ENCODE results near the gene MATK.
A peak's percentile ranks its signal among the peaks of the same experiment; 100 is the strongest.

Gene MATK

GRCh38 chr19:3790209-3790734 is 4.1 kb upstream of the MATK start:
- no peak for DNase-seq (ENCODE audit: low read depth in 4 of 4, low spot score in 1 of 4)

DNA sequence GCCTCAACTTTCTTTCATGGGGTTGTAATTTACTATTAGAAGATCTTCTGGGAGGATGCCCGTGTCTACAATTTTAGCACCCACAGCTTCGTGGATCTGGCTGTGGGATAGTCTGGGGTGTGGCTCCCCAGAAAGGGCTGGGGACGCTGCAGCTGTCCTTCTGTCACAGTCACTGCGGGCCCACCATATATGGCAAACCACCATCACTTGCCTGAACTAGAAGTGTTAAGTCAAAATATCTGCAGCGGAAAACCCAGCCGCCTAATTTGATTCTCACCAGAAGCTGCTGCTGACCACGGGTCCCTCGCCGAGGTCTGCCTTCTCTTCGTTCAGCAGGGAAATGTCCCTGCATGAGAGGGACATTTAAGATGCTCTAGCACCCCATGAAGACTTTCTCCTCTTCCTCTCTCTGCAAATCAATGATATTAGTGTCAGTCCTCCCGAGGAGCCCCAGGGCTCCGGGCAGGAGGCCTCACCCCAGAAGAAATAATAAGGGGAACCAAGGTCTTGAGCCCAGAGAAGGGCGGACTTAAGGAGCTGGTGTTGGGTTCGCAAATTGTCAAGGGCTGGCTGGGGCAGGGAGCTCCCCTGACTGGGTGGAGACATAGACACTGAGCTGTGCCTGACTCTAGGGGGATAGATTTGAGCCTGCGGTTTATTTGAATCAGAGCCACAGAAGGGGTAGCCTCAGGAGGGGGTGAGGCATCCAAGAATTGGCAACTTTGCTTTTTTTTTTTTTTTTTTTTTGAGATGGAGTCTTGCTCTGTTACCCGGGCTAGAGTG is 3.0 kb upstream of the MATK start:
- DNase-seq (ENCODE audit: low read depth in 4 of 4, low spot score in 1 of 4): no peak

DNA sequence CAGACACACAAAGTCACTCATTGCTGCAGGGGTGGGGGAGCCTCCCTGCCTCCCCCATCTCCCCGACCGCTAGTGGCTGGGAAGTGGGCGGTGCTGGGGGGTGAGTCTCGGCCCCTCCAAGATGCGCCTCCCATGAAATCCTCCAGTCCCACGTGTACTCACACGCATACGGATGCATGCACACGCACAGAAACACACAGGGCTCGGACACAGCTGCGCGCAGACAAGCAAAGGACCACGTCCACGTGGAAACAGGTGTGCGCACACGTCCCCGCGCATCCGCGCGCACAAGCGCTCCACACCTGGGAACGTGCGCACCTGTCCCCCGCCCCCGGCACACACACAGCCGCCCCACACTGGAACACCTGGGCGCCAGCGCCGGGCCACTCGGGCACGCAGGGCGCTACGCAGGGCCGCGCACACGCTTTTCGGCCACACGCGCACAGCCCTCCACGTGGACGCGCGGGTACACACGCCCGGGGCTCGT is 687 bp downstream of the MATK start:
- DNase-seq (ENCODE audit: low read depth in 4 of 4, low spot score in 1 of 4): peak in 2 of 4 experiments; percentile 18 to 26

GRCh38 chr19:3784607-3785450 is 1.4 kb downstream of the MATK start:
- DNase-seq (ENCODE audit: low read depth in 4 of 4, low spot score in 1 of 4): no peak

DNA sequence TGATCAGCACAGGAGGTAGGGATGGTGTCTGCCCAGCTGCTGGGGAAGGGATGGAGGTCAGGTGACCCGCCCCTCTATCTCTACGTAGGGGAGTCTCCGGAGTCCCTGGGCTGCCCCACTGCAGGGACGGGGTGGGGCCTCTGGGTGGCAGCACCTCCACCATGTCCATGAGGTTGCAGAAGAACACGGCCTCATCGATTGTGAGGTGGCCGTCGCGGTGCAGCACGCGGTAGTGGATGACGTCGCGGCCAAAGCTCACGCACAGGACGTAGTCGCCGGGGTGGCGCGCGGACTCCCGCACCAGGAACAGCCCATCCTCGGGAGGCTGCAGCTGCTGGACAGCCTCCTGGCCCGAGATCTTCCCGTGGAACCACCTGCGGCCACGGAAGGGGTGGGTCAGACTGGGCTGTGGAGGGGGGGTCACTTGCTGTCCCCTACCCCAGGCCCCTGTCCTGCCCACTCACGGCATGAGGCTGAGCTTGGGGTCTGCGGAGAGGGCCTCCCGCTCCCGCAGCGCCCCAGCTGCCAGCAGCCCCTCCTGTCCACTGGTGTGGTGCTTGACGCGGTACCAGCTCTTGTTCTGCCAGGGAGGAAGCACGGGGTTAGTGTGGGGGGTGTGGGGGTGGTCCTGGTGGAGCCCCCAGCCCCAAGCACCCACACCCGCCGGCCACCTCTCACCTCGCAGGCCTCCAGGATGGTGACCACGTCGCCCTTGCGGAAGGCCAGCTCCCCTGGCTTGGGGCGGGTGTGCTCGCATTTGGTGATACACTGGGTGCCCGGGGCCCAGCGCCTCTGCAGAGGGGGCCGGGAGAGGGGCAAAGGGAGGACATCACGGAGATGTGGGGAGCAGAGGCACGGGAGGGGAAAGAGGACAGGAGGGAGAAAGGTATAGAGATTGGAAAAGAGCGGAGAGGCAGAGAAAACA is 2.3 kb downstream of the MATK start:
- DNase-seq (ENCODE audit: low read depth in 4 of 4, low spot score in 1 of 4): peak in 2 of 4 experiments; percentile 15 to 29

- no peak for DNase-seq (ENCODE audit: low read depth in 4 of 4, low spot score in 1 of 4)
Measured at GRCh38 chr19:3782903-3783302, 3.3 kb downstream of the MATK start.

DNA sequence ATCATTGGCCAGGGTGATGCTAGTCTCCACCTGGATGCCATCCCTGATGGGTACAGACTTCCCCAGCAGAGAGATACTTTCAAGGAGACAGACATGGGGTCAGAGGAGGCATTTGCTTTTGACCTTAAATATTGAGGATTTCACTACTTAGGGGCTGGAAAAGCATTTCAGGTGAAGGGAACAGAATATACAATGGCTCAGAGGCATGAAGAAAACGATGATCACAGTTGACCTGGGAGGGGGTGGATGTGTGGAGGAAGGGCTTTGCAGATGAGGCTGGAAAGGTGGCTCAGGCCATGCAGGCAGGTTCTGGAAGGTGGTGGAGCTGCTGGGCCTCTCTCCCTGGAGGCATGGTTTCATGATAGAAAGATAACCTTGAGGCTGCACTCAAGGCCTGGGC is 3.9 kb downstream of the MATK start:
- DNase-seq (ENCODE audit: low read depth in 4 of 4, low spot score in 1 of 4): no peak

GRCh38 chr19:3781603-3782002 is 4.6 kb downstream of the MATK start:
- no peak for DNase-seq (ENCODE audit: low read depth in 4 of 4, low spot score in 1 of 4)

- no peak for DNase-seq (ENCODE audit: low read depth in 4 of 4, low spot score in 1 of 4)
Measured at GRCh38 chr19:3780786-3781304, 5.3 kb downstream of the MATK start.

DNA sequence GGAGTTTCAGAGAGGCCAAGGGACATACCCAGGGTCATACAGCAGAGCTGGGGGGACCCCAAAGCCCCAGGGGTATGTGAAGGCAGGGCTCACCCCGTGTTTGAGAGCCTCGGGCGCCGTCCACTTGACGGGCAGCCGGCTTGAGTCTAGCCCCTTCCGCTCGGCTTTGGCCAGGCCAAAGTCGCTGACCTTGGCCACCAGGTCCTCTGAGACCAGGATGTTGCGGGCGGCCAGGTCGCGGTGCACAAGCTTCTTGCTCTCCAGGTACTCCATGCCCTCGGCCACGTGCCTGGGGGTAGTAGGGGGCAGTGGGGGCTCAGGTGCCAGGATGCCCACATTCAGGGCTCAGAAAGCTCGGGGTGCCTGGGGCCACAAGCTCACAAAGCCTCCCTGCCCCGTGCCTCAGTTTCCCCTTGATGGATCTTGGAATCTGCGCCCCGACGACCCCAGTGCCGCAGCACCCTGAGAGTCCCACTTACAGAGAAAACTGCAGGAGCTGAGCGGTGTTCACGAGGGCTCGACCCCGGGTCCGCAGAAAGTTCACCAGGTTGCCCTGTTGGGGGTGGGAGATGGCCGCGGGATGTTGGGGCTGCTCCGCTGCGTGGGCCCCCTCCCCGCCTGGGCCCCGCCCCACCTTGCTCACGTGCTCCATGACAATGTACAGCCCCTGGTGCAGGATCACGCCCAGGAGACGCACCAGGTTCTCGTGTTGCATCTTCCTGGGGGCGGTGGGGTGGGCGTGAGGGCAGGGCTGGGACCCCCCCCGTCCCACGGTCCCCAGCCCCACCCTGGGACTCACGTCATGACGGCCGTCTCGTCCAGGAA is 7.1 kb downstream of the MATK start:
- DNase-seq (ENCODE audit: low read depth in 4 of 4, low spot score in 1 of 4): no peak

GRCh38 chr19:3778104-3778867 is 7.9 kb downstream of the MATK start:
- no peak for DNase-seq (ENCODE audit: low read depth in 4 of 4, low spot score in 1 of 4)

GRCh38 chr19:3776479-3777040 is 9.6 kb downstream of the MATK start:
- DNase-seq (ENCODE audit: low read depth in 4 of 4, low spot score in 1 of 4): no peak

DNA sequence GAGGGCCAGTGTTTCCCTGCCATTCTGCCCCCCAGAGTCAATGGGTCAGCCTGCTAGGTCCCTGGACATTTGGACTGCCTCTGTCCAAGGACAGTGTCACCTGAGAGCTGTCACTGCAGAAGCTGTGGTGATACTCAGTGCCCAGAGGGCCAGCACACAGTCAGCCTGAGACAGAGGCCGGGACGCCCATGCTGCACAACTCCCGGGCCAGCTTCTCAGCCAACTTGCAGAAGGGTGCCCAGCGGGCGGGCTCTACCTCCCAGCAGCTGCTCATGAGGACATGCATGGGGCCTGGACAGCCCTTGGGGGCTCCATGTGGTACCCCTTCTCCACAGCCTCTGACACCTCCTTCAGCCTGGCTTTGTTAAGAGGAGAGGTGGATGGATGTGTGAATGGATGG is 10.3 kb downstream of the MATK start:
- DNase-seq (ENCODE audit: low read depth in 4 of 4, low spot score in 1 of 4): no peak

DNA sequence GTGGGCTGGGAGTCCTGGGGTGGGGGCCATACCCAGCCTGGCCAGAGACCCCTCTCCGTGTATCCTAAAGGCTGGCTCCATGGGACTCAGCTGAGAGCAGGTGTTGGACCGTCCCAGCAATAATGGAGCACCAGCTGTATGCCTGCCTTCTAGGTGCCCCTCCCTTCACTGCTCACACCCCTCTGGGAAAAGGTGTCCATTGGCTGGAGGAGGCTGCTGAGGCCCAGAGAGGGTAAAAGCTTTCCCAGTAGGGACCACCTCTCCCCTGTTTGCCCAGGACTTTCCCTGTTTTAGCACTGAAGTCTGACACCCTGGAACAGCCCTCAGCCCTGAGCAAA is 10.8 kb downstream of the MATK start:
- no peak for DNase-seq (ENCODE audit: low read depth in 4 of 4, low spot score in 1 of 4)

DNA sequence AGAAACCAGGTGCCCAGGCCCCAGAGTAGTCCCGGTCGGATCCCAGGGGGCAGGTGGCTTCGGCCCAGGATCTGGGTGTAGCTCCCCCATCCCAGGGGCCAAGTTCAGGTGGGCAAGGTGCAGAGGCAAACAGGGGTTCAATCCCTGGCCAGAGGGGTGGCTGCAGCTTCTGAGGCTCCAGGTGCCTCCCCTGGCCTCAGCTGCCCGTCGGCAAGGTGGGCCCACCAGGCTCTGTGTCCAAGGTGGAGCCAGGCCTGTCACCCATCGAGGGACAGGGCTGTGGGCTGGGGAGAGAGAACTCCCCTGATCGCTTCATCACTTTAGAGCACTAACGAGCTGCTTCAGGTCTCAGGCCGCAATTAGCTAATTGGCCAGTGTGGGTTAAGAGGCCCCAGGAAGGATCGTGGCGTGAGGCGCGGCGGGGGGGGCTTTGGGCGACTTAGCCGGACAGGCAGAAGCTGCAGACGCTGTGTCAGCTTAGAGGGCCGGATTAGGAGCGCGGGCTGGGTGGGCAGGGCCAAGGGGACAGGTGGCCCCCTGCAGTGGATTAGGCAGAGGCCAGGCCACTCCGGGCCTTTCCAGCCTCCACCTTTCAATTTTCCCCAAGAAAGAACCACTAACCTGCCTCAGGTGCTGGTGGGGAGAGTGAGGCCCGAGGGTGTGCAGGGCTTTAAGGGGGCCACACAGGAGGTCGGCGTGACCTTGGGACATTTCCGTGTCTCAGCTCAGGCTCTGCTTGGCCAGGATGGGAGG is 11.4 kb downstream of the MATK start:
- DNase-seq (ENCODE audit: low read depth in 4 of 4, low spot score in 1 of 4): no peak

GRCh38 chr19:3773814-3774515 is 12.2 kb downstream of the MATK start:
- DNase-seq (ENCODE audit: low read depth in 4 of 4, low spot score in 1 of 4): no peak

DNA sequence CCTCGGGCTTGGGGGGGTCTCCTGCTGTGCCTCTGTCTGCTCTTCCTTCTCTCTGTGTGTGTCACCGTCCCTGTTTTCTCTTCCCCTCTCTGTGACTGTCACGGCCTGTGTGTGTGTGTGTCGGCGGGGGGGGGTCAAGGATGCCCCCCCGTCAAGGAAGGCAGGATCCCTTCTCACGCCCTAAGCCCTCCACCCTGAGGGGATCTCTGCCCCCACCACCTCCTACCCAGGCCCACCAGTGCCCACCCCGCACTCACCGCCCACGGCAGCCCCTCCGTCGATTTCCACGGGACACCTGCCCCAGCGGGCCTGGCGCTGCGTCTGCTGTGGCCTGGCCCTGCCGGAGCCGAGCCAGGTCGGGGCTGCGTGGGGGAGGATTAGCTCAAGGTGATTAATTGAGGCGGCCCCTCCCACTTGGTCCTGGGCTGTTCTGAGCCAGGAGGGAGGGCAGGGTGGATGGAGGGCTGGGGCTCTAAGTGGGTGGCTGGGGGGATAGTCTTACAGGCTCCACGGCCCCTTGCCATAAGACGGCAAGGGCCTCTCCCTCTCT is 14.2 kb downstream of the MATK start, which contains the start of gene RAX2:
Gene RAX2, minus strand, starts transcription at position 323 of the 550 bp plus-strand sequence. CDS start 486 bp downstream, outside the sequence.
- DNase-seq (ENCODE audit: low read depth in 4 of 4, low spot score in 1 of 4): no peak

All from stimulated activated CD4-positive, alpha-beta T cell treated with anti-CD3 and anti-CD28 coated beads, Interleukin-1b, Interleukin-23, amount 100 ng/mL, for 24 hours (primary cell).